GM10266 (cell line): ENCODE measurements around the gene TVP23C.

ENCODE experiments used
- DNase-seq: peaks from one replicate; pipeline ENCODE4 v3.0.0; 2012; ENCODE audit errors: extremely low spot score
- TF ChIP-seq, protein P1 (sequence below): IDR thresholded peaks from 2 replicates; pipeline ENCODE4 v1.5.1; 2012; ENCODE audit warnings: mild to moderate bottlenecking, low read depth; ENCODE audit not compliant: control insufficient read depth, insufficient read depth; ENCODE audit errors: missing control alignments

The TVP23C gene

DNA sequence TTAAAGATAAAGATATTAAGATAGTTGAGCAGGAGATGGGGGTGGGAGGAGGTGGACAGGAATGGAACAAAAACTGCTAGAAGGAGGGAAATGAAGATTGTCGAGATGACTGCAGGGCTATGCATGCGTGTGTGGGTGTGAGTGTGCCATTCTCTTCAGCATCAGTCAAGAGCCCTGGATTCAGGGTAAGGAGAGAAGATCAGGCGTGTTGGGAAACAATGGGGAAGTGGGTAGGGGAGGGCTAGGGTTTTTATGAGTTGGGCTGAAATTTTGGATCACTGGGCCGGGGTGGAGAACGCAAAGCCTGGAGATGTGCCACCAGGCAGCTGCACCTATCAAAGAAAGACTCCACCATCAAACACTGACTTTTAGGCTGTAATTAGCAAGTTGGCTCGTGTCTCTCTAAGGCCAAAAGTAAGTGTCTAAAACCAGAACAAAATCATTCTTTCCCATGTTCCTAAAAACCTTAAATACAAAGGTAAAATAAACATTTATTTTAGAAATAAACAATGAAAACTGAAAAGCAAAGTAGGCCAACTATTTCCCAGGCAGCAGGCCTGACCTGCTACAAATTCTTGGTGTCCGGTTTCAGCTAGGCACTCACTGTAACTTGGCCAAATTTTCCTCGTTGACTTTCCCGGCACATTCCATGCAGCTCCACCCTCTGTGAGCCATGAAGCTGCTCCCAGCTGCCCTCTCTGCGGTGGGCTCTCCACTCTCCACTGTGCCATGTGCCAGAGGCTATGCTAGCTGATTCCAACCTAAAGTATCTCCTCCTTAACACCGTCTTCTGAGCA is 100.1 kb downstream of the TVP23C start:
- no peak for DNase-seq
- TF ChIP-seq, protein P1, sequence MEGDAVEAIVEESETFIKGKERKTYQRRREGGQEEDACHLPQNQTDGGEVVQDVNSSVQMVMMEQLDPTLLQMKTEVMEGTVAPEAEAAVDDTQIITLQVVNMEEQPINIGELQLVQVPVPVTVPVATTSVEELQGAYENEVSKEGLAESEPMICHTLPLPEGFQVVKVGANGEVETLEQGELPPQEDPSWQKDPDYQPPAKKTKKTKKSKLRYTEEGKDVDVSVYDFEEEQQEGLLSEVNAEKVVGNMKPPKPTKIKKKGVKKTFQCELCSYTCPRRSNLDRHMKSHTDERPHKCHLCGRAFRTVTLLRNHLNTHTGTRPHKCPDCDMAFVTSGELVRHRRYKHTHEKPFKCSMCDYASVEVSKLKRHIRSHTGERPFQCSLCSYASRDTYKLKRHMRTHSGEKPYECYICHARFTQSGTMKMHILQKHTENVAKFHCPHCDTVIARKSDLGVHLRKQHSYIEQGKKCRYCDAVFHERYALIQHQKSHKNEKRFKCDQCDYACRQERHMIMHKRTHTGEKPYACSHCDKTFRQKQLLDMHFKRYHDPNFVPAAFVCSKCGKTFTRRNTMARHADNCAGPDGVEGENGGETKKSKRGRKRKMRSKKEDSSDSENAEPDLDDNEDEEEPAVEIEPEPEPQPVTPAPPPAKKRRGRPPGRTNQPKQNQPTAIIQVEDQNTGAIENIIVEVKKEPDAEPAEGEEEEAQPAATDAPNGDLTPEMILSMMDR = no peak

DNA sequence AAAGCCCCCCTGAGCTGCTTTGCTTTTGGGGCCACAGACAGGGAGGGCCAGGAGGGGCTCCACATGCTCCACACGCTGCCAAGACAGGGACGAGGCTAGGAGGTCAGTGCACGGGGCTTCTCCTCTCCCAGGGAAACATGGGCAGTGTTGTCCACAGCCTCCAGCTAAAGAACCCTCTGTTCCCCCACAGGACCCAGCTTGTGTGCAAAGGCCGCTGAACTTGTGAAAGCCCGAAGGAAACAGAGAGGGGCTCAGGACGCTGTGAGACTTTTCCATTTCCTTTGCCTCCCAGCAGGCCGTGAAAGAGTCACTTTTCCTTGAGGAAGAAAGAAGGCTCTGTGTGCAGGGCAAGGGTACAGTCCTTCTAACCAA is 105.6 kb downstream of the TVP23C start:
- TF ChIP-seq, protein P1 = no peak
- no peak for DNase-seq

DNA sequence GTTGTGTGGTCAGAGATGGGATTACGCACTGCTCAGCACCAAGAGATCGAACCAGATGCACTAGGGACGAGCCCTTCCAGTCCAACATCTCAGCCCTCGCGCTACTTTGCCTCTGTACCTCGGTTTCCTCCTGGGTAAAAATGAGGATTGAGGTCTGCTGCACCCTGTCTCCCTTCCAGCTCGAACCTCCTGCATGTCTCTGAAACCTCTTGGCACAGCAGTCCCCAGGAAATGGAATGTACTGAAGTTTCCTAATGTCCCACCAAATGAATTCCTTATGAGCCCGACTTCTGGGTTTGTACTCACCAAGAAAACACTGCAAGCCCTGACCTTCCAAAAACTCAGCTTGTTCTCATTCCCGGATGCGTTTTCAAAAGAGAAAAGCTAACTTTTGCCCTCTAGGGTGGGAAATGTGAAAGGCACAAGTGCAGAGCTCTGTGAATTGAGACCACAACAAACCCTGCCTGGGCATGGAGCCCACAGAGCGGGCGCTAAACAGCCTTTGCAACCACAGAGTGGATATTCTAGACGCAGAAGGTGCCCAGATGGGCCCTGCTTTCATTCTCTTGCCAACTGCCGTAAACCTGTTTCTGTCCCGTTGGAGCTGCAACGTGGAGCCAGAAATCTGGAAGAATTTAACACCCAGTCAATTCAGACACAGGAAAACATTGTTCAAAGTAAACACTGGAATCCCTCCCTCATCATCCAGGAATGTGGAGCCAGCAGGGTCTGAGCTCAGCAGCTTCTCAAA is 106.1 kb downstream of the TVP23C start:
- TF ChIP-seq, protein P1 = no peak
- no peak for DNase-seq

DNA sequence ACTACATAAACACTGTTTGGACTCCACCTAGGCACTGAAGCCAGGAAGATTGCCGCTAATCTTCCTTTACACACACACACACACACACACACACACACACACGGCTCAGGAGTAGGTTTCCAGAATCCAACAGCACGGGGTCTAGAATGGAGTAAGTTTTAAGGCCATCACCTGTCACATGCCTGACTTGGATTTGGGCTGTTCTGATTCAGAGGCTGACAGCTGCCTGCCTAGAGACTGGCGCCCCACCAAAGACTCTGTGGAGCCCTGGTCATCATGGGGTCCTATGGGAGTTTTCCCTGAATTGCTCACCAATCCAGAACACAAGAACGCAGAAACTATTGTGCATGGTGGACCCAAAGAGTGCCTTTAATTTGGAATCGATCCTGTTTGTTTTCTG is 106.8 kb downstream of the TVP23C start:
- TF ChIP-seq, protein P1 = no peak
- DNase-seq = no peak

DNA sequence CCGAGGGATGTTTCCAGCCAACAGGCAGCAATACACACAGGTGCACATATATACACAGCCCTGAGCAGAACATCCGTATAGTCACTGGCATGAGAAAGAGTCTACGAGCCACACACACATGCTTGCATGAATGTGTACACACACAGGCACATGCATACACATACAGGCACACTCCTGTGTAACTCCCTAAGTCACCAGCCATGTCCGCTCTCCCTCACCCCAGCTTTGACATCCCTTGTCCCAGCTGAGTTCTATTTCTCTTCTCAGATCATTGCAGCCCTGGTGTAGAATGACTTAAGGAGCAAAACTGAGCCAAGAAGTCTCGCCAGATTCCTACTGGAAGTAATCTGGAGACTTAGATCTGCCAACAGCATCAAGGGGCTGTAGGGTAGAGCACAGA is 108.9 kb downstream of the TVP23C start:
- TF ChIP-seq, protein P1 = no peak
- DNase-seq = no peak

DNA sequence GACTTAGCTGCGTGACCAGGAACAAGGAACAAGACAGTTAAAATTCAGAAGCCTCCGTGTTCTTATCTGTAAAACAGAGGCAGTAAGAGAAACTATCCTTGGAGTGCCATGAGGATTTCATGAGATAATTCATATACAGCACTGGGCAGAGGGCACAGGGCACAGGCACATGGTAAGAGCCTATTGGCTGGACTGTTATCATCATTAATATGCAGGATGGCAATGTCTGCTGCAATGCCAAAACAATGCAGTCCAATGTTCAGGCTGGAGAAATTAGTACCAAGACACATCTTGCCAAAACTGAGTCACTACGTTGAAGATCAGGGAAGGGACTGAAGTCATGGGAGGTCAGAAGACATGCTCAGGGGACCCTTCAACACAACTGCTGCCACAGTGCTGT is 109.5 kb downstream of the TVP23C start:
- no peak for DNase-seq
- TF ChIP-seq, protein P1 = no peak

DNA sequence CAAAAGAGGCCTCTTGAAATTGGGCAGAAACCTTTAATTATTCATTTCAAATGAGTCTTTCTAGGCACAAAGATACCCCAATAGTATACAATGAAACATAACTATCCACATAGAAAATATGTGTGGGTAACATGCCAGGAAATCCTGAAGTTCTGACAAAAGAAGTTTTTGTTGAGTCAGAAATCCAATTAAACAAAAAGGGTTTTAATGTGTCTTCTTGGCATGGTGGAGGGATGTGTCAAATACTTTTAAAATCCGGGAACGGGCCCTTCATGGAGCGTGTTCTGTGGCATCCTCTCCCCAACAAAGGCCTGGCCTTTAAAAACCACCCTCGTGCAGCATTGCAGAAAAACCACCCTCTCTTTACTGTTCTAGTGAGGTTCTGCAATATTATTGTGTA is 110.0 kb downstream of the TVP23C start:
- TF ChIP-seq, protein P1 = no peak
- no peak for DNase-seq
